Skeletal muscle satellite cell (primary cell): ENCODE results near the gene PPIL4.
"Not testable (repeated sequence)": the region's sequence is repeated elsewhere in the genome, so short reads cannot be mapped to it uniquely, and the experiment has no call there.

ENCODE experiments used
- H3K27me3 ChIP-seq: 2 replicates; pipeline ENCODE4 v1.7.0; 2013; ENCODE audit warnings: low read length; ENCODE audit not compliant: control insufficient read depth, insufficient read depth
- H3K36me3 ChIP-seq: 2 replicates; pipeline ENCODE4 v1.7.0; 2013; ENCODE audit warnings: mild to moderate bottlenecking, control low read depth, low read length; ENCODE audit not compliant: insufficient read depth
- H3K4me1 ChIP-seq: 2 replicates; pipeline ENCODE4 v1.7.0; 2013; ENCODE audit warnings: low read length; ENCODE audit not compliant: control insufficient read depth, insufficient read depth
- H3K4me2 ChIP-seq: 2 replicates; pipeline ENCODE4 v1.7.0; 2013; ENCODE audit warnings: mild to moderate bottlenecking, low read length
- H3K4me3 ChIP-seq: 2 replicates; pipeline ENCODE4 v1.7.0; 2013; ENCODE audit warnings: low read length
- H3K9ac ChIP-seq: 2 replicates; pipeline ENCODE4 v1.7.0; 2013; ENCODE audit warnings: mild to moderate bottlenecking, low read depth, low read length, moderate library complexity
- H3K9me3 ChIP-seq: replicated peaks from 2 replicates; pipeline ENCODE4 v1.7.0; 2013; ENCODE audit warnings: mild to moderate bottlenecking, control low read depth, low read length

PPIL4 gene

GRCh38 chr6:149467265-149467664 lies 78.6 kb downstream of the PPIL4 start:
- Histone ChIP-seq H3K4me1 (no peaks in the 10 kb centered on the region), H3K27me3 (peaks cover 14% of the 10 kb centered on the region), H3K4me3 (no peak overlapping the region), H3K9me3 (no peaks in the 10 kb centered on the region), H3K9ac (no peak overlapping the region), H3K36me3 (no peaks in the 10 kb centered on the region), H3K4me2 (no peak overlapping the region)

DNA sequence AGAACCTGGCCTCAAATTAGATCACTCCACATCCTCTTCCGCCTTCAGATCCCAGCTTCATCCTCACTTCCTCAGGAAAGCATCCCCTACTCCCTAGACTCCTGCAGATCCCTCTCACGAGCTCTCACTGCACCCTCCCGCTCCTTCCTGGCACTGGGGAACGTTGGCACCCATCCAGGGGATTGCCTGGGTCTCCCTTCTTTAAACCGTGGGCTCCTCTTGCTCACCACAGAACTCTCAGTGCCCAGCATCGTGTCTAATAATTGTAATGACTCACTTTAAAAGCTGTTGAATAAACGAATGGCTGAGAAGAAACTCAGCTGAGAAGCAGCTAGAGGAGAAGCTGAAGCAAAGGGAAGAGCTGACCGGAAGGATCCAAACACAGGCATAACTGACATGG lies 81.4 kb downstream of the PPIL4 start:
- H3K4me3 ChIP-seq = no peak overlapping the region
- no peaks in the 10 kb centered on the region for H3K36me3 ChIP-seq
- H3K9me3 ChIP-seq = no peaks in the 10 kb centered on the region
- H3K9ac ChIP-seq = no peak overlapping the region
- no peak overlapping the region for H3K4me2 ChIP-seq
- no peaks in the 10 kb centered on the region for H3K4me1 ChIP-seq
- H3K27me3 ChIP-seq = peaks cover 7% of the 10 kb centered on the region

DNA sequence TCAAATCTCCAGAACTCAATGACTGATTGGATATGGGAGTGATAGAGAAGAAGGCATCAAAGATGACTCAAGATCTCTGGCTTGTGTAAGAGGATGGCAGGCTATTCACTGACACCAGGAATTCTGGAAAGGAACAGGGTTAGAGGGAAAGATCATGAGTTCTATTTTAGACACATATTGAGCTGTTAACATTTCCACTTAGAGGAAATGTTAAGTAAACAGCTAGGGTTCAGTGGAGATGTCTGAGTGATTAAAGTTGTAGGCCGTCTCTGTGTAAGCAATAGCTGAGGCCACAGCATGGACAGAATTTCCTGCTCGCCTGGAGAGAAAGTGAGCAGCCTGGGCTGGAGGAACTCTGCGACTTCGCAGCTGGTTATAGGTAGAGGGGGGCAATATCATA lies 82.1 kb downstream of the PPIL4 start:
- no peak overlapping the region for H3K9ac ChIP-seq
- H3K36me3 ChIP-seq = no peaks in the 10 kb centered on the region
- H3K4me1 ChIP-seq = no peaks in the 10 kb centered on the region
- no peak overlapping the region for H3K4me3 ChIP-seq
- H3K9me3 ChIP-seq = no peaks in the 10 kb centered on the region
- H3K4me2 ChIP-seq = no peak overlapping the region
- peaks cover 6% of the 10 kb centered on the region for H3K27me3 ChIP-seq

DNA sequence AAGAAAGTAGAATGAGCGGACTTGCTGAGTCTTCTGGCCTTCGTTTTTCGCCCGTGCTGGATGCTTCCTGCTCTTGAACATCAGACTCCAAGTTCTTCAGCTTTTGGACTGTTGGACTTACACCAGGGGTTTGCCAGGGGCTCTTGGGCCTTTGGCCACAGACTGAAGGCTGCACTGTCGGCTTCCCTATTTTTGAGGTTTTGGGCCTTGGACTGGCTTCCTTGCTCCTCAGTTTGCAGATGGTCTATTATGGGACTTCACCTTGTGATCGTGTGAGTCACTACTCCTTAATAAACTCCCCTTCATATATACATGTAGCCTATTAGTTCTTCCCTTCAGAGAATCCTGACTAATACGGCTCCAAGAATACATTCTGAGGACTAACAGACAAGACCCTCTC lies 83.1 kb downstream of the PPIL4 start:
- not testable (repeated sequence) for H3K4me3 ChIP-seq, H3K9me3 ChIP-seq, H3K36me3 ChIP-seq, H3K4me2 ChIP-seq, H3K9ac ChIP-seq, H3K27me3 ChIP-seq, H3K4me1 ChIP-seq

GRCh38 chr6:149461670-149462069 lies 84.2 kb downstream of the PPIL4 start:
- H3K36me3 ChIP-seq = no peaks in the 10 kb centered on the region
- no peaks in the 10 kb centered on the region for H3K9me3 ChIP-seq
- H3K4me1 ChIP-seq = peaks cover 3% of the 10 kb centered on the region

GRCh38 chr6:149460249-149460648 lies 85.6 kb downstream of the PPIL4 start:
- not testable (repeated sequence) for H3K4me2 ChIP-seq, H3K27me3 ChIP-seq, H3K9me3 ChIP-seq, H3K9ac ChIP-seq, H3K36me3 ChIP-seq, H3K4me1 ChIP-seq, H3K4me3 ChIP-seq

More at GRCh38 chr6:149461670-149462069, 84.2 kb downstream of the PPIL4 start:
- Histone ChIP-seq H3K4me2 (no peak overlapping the region), H3K27me3 (no peaks in the 10 kb centered on the region), H3K4me3 (no peak overlapping the region), H3K9ac (no peak overlapping the region)

DNA sequence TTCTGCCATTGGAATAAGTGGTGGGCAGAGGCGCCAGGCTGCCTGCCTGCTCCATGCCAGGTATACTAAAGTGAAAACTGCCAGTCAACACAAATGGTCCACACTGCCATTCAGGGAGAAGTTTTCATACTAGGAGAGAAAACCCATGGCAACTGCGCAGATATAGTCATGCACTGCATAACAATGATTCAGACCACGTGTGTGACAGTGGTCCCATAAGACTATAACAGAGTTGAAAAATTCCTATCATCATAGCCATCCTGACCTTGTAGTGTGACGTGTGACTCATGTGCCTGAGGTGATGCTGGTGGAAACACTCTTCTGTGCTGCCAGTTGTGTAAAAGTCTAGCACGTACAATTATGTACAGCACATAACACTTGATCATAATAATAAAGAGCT lies 86.1 kb downstream of the PPIL4 start:
- no peaks in the 10 kb centered on the region for H3K36me3 ChIP-seq
- H3K4me1 ChIP-seq = peaks cover 7% of the 10 kb centered on the region
- H3K27me3 ChIP-seq = no peaks in the 10 kb centered on the region
- H3K9me3 ChIP-seq = no peaks in the 10 kb centered on the region
- H3K9ac ChIP-seq = no peak overlapping the region
- no peak overlapping the region for H3K4me2 ChIP-seq
- no peak overlapping the region for H3K4me3 ChIP-seq

DNA sequence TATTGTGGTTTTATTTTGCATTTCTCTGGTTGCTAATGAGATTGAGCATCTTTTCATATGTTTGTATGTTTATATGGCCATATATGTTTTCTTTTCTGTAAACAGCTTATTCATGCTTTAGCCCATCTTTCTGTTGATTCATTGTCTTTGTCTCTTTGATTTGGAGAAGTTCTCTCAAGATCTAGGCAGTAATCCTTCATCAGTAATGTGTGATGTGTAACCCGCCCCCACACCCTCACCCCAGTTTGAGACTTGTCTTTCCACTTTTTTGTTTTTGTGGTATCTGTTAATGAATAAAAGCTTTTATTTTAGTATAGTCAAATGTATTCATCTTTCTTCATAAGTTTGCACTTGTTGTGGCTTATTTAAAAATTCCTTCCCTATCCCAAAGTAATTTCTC lies 87.0 kb downstream of the PPIL4 start:
- Histone ChIP-seq H3K9me3 (no peaks in the 10 kb centered on the region), H3K4me3 (no peak overlapping the region), H3K4me1 (peaks cover 16% of the 10 kb centered on the region), H3K4me2 (no peak overlapping the region), H3K27me3 (no peaks in the 10 kb centered on the region), H3K9ac (no peak overlapping the region), H3K36me3 (no peaks in the 10 kb centered on the region)

GRCh38 chr6:149458196-149458595 lies 87.6 kb downstream of the PPIL4 start:
- Histone ChIP-seq H3K4me3 (no peak overlapping the region), H3K9me3 (no peaks in the 10 kb centered on the region), H3K36me3 (no peaks in the 10 kb centered on the region), H3K27me3 (no peaks in the 10 kb centered on the region), H3K4me1 (peaks cover 20% of the 10 kb centered on the region), H3K9ac (no peak overlapping the region), H3K4me2 (no peak overlapping the region)

- no peaks in the 10 kb centered on the region for H3K27me3 ChIP-seq
- peaks cover 20% of the 10 kb centered on the region for H3K4me1 ChIP-seq
- H3K4me2 ChIP-seq = no peak overlapping the region
- H3K36me3 ChIP-seq = no peaks in the 10 kb centered on the region
- no peak overlapping the region for H3K4me3 ChIP-seq
- H3K9me3 ChIP-seq = no peaks in the 10 kb centered on the region
- H3K9ac ChIP-seq = no peak overlapping the region
These were observed 88.4 kb downstream of the PPIL4 start for GRCh38 chr6:149457316-149457884.

- Histone ChIP-seq H3K9ac (no peak overlapping the region), H3K4me1 (peaks cover 23% of the 10 kb centered on the region), H3K27me3 (no peaks in the 10 kb centered on the region), H3K36me3 (no peaks in the 10 kb centered on the region), H3K4me2 (no peak overlapping the region), H3K4me3 (no peak overlapping the region), H3K9me3 (no peaks in the 10 kb centered on the region)
These were observed 89.4 kb downstream of the PPIL4 start for GRCh38 chr6:149456311-149457021.

GRCh38 chr6:149455031-149455732 lies 90.7 kb downstream of the PPIL4 start:
- Histone ChIP-seq H3K9me3 (no peaks in the 10 kb centered on the region), H3K27me3 (no peaks in the 10 kb centered on the region), H3K4me2 (peak overlapping the region; percentile 69), H3K9ac (peak overlapping the region; percentile 8), H3K4me1 (peaks cover 33% of the 10 kb centered on the region), H3K4me3 (no peak overlapping the region), H3K36me3 (no peaks in the 10 kb centered on the region)
